Kidney (tissue), 14 donors: Measurements from ENCODE around the gene ESPN. TPM values are rescaled to one million over a fixed set of nuclear protein-coding genes. Genes with fewer than 3 reads are reported as not detected.
"Not testable (repeated sequence)": the region's sequence is repeated elsewhere in the genome, so short reads cannot be mapped to it uniquely, and the experiment has no call there.

Experiments
- DNase-seq, 5 donors: peaks; one replicate each; pipeline ENCODE4 v3.0.0-alpha.2; 2013 to 2020
- FAIRE-seq: peaks from 2 replicates; lab custom pipeline; 2012; peaks lifted over from hg19 to GRCh38; lab: Jason Lieb, UNC
- H3K27ac ChIP-seq, 2 donors: one replicate each; pipeline ENCODE4 v1.7.0; 2013; ENCODE audit warnings: low read depth in 2 of 2, low read length in 2 of 2, inconsistent platforms in 1 of 2
- H3K27me3 ChIP-seq: one replicate; pipeline ENCODE4 v1.7.1; 2013; ENCODE audit warnings: low read length, inconsistent platforms; ENCODE audit not compliant: control insufficient read depth, insufficient read depth
- H3K36me3 ChIP-seq, 3 donors: one replicate each; pipeline versions ENCODE4 v1.7.0 to v1.7.1; 2013; ENCODE audit warnings: low read length in 3 of 3, control low read depth in 1 of 3, inconsistent platforms in 1 of 3; ENCODE audit not compliant: insufficient read depth in 3 of 3, control insufficient read depth in 2 of 3
- H3K4me1 ChIP-seq, 3 donors: one replicate each; pipeline versions ENCODE4 v1.7.0 to v1.7.1; 2013; ENCODE audit warnings: low read length in 3 of 3, inconsistent platforms in 1 of 3, low read depth in 1 of 3; ENCODE audit not compliant: control insufficient read depth in 2 of 3, insufficient read depth in 2 of 3
- H3K4me3 ChIP-seq, 3 donors: one replicate each; pipeline versions ENCODE4 v1.7.0 to v1.8.1; 2013; ENCODE audit warnings: low read length in 3 of 3, control low read depth in 1 of 3, inconsistent platforms in 1 of 3
- H3K9ac ChIP-seq, 3 donors: one replicate each; pipeline versions ENCODE4 v1.7.0 to v1.7.1; 2013; ENCODE audit warnings: low read length in 3 of 3, control low read depth in 1 of 3, inconsistent platforms in 1 of 3
- H3K9me3 ChIP-seq, 3 donors: one replicate each; pipeline versions ENCODE4 v1.7.0 to v1.7.1; 2013; ENCODE audit warnings: low read length in 3 of 3, control low read depth in 1 of 3, inconsistent platforms in 1 of 3; ENCODE audit not compliant: control insufficient read depth in 2 of 3, insufficient read depth in 1 of 3
- intact Hi-C: fragments of 100-400 bp; cut with DNase I; formaldehyde crosslinking; loops from one replicate; pipeline ENCODE4 v1.11.1; 2022
- polyA plus RNA-seq: library from polyadenylated mRNA; stranded (reverse); fragments of 350-450 nt; fragmentation: Illumina TruSeq; extraction: RNeasy Lipid Tissue Mini Kit (QIAGEN cat#74804); gene quantifications from one replicate; pipeline ENCODE4 v1.2.3, GENCODE V29; 2014; ENCODE audit warnings: low read depth, low replicate concordance; ENCODE audit not compliant: insufficient read depth
- total RNA-seq: library from RNA; stranded (reverse); fragmentation: NEBNext Ultra II Directional; extraction: Animal tissue kit (Norgen Biotek cat#: 25700); gene quantifications from one replicate; pipeline ENCODE4 v1.2.1, GENCODE V29; 2021
- TF ChIP-seq, protein P1 (sequence below): IDR thresholded peaks from 3 replicates; pipeline ENCODE4 v1.5.1; 2012; ENCODE audit warnings: mild to moderate bottlenecking, moderate library complexity, borderline replicate concordance; ENCODE audit not compliant: insufficient read depth; ENCODE audit errors: extremely low read depth
- donor health status: control.
- donor health status: control.
- donor health status: control.
- donor health status: control.
- donor health status: control.
- donor health status: DM: yes; HTN: yes; CAD: no.
- donor health status: Normal renal cell carcinoma (clear cell type).

Gene ESPN
- total and polyA plus RNA-seq, 2 donors from 2014 or later: 14.2 to 112 TPM

DNA sequence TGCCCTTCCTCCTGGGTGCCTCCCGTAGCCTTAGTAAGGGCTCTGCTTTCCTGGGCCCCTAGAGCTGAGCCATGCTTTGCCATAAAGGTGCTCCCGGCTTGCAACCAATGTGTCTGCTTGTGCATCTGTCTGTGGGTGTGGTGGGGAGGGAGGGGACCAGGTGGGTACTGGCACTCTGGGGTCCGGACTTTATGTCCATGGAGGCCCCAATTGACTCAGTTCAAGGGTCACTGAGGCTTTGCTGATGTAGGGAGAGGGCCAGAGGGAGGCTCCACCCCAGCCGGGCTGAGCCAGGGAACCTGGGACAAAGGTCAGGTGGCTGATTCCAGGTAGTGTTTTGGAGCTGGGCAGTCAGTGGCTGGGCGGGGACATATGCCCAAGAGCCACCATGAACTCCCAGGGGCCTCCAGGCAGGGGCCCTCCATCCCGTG is 26.4 kb downstream of the ESPN start:
- peak overlapping the region in 1 of 2 donors; percentile 22 for H3K27ac ChIP-seq
- no peaks in the 10 kb centered on the region for H3K36me3 ChIP-seq
- H3K9me3 ChIP-seq: no peaks in the 10 kb centered on the region
- H3K9ac ChIP-seq: no peak overlapping the region
- H3K4me1 ChIP-seq: peaks cover 0 to 4% (median 2%) of the 10 kb centered on the region in 3 donors
- peaks cover 8% of the 10 kb centered on the region for H3K27me3 ChIP-seq
- DNase-seq (no peak), FAIRE-seq (no peak)
- intact Hi-C loops: no loop called here
- no peak overlapping the region for H3K4me3 ChIP-seq
- TF ChIP-seq, protein P1, sequence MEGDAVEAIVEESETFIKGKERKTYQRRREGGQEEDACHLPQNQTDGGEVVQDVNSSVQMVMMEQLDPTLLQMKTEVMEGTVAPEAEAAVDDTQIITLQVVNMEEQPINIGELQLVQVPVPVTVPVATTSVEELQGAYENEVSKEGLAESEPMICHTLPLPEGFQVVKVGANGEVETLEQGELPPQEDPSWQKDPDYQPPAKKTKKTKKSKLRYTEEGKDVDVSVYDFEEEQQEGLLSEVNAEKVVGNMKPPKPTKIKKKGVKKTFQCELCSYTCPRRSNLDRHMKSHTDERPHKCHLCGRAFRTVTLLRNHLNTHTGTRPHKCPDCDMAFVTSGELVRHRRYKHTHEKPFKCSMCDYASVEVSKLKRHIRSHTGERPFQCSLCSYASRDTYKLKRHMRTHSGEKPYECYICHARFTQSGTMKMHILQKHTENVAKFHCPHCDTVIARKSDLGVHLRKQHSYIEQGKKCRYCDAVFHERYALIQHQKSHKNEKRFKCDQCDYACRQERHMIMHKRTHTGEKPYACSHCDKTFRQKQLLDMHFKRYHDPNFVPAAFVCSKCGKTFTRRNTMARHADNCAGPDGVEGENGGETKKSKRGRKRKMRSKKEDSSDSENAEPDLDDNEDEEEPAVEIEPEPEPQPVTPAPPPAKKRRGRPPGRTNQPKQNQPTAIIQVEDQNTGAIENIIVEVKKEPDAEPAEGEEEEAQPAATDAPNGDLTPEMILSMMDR: no peak

DNA sequence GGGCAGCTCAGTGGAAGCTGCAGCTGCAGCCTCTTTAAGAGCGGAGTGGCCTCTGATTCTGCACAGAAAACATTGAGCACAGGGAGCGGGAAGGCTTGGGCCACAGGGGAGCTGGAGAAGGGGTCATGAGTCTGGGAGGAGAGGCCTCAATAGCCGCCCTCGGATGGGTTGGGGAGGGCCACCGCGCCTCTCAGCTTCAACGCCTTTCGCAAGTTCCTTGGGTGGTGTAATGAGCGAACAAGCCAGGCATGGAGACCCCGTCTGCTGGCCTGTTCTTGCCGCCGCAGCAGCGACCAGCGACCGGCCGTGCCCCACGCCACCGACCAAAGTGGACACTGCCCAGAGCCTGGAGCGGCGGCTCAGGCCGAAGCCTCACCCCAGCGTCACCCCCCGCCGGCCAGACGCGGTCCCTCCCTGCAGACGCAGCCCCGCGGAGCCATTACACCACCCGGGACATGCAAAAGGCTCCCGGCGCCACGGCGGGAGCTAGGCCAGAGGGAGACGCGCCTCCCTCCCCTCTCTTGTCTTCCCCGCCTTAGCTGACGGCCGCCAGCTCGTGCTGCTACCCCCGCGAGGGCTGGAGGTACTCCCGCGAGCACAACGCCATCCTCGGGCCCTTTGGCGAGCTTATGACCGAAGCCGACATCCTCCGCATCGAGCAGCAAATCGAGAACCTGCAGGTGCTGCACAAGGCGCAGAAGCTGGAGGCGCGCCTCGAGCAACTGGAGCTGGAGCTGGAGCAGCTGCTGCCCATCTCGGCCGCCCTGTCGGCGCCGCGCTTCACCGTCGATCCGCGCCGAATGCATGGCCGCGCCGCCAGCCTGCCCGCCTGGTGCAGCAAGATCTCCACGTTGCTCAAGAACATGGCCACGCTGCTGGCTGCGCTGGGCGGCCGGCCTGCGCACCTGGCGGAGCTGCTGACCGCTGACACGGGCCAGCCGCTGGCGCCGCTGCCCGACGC is 29.6 kb downstream of the ESPN start:
- H3K9ac ChIP-seq, FAIRE-seq, intact Hi-C loops, H3K4me1 ChIP-seq, H3K36me3 ChIP-seq, H3K27ac ChIP-seq, H3K9me3 ChIP-seq, H3K4me3 ChIP-seq: not testable (repeated sequence)
- peak in 3 of 5 donors; percentile 48 to 54 (median 53) for DNase-seq
- peaks cover 14% of the 10 kb centered on the region for H3K27me3 ChIP-seq

DNA sequence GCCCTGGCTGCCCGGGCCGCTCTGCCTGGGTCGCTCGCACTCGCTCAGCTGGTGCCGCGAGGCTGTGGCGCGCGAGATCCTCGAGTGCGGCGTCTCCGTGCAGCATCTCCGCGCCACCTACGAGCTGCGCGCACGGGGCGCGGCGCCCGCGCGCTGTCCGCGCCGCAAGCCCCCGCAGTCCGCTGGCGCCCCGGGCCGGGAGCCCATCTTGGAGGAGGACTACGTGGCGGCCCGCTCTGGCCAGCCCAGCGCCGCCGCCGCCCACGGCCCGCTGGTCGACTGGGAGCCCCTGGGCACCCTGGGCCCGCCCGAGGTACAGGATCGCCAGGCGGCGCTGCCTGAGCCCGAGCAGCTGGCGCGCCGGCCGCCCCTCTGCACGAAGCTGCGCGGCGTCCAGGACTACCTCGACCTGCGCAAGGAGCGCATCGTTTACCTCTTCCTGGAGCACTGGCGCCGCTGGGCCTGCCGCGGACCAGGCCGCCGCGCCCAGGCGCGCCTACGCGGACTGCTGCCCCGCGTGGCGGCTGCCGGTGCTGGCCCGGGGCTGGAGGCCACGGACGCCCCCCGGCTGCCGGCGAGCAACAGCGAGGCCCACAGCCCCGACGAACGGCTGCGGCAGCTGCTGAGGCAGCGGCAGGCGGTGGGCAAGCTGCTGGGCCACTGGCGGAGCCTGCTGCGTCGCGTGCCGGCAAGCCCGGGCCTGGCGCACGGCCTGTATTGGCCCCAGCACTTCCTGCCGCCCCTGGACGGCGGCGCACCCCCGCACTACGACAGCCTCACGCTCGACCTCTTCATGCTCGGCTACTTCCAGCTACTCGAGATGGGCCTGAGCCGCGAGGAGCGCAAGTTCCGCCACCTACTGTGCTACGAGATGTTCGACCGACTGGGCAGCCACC is 30.5 kb downstream of the ESPN start:
- DNase-seq (peak; percentile 69 to 85 (median 73)), FAIRE-seq (no peak)
- H3K36me3 ChIP-seq: no peaks in the 10 kb centered on the region
- TF ChIP-seq, protein P1: no peak
- peaks cover 14% of the 10 kb centered on the region for H3K27me3 ChIP-seq
- H3K4me3 ChIP-seq: no peak overlapping the region
- no peaks in the 10 kb centered on the region for H3K9me3 ChIP-seq
- no peak overlapping the region for H3K9ac ChIP-seq
- H3K27ac ChIP-seq: no peak overlapping the region
- peaks cover 0 to under 1% (median 0%) of the 10 kb centered on the region in 3 donors for H3K4me1 ChIP-seq
- intact Hi-C loops: no loop called here

DNA sequence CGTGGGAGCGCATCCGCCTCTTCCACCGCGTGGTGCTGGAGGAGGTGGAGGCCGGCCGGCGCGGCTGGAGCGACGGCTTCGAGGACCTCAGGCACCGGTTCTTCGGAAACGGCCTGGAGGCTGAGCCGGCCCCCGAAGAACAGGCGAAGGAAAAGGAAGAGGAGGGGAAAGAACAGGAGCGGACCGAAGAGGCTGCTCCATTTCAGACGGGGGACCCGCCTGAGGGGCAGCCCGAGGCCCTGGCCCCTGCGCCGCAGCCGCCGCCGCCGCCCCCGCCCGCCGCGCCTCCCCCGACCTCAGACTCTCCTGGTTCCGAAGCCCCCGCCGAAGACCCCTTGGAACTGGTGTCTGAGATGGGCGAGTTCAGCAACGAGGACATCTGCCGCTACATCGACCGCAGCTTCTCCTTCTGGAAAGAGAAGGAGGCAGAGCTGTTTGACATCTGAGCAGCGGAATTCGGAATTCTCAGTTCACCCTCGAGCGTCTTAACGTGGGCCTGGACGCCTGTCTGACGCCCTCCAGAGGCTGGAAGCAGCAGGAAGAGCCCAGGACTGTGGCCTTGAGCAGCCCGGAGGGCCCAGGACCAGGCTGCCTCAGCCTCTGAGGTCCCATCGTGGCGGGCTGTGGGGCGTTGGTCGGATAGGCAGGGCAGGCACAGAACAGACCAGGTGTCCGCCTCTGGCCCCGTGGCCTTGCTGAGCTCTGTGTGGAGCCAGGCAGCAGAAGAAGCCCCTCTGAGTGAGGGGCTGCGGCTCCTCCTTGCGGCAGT is 31.4 kb downstream of the ESPN start:
- intact Hi-C loops, H3K9ac ChIP-seq, H3K36me3 ChIP-seq, H3K4me3 ChIP-seq, H3K27ac ChIP-seq, FAIRE-seq, H3K9me3 ChIP-seq, H3K4me1 ChIP-seq: not testable (repeated sequence)
- peak in 2 of 5 donors; percentile 4 to 67 for DNase-seq
- H3K27me3 ChIP-seq: peaks cover 11% of the 10 kb centered on the region
